NCI-H2196 (cell line): ENCODE measurements around the gene WFIKKN2.

Experiments used
- DNase-seq: peaks from one replicate; lab custom pipeline; 2025; ENCODE audit not compliant: unreplicated experiment; lab: John Stamatoyannopoulos, UW

The WFIKKN2 gene

DNA sequence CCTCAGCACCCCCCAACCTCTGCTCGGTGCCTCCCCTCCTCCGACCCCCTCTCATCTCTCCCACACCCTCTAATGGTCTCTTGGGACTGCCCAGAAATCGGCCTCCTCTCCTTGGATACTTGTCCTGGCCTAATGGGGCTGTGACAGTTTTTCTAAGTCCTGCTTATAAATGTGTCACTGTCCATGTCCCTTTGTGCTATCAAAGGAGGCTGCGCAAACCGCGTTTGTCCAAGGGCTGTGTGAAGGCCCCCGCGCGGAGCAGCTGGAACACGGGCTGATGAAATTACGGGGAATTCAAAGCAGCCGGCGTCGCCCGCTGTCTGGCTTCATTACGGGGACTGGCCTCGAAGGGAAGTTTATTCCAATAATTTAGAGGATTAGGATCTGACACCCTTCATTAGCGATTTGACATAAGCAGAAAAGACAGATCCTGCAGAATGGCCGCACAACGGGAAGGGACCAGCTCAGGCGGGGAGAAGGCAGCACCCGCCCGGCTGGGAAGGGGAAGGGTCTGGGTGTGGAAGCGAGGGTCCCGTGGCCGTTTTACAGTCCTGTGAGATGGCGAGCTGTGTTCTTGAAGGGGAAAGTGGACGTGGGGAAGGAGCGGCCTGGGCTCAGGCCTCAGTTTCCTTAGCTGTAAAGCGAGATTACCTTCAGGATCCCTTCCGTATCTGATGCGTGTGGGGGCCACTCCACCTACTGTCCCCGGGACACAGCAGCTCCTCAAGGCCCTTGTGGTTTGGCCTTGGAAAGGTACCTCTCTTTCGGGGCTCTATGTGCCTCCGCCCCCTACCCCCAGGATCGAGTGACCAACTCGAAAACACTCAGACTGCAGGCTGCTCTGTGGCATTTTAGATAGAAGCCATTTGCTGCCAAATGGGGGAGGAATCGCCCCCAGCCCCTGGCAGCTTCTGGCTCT is 1.6 kb upstream of the WFIKKN2 start:
- no peak for DNase-seq

DNA sequence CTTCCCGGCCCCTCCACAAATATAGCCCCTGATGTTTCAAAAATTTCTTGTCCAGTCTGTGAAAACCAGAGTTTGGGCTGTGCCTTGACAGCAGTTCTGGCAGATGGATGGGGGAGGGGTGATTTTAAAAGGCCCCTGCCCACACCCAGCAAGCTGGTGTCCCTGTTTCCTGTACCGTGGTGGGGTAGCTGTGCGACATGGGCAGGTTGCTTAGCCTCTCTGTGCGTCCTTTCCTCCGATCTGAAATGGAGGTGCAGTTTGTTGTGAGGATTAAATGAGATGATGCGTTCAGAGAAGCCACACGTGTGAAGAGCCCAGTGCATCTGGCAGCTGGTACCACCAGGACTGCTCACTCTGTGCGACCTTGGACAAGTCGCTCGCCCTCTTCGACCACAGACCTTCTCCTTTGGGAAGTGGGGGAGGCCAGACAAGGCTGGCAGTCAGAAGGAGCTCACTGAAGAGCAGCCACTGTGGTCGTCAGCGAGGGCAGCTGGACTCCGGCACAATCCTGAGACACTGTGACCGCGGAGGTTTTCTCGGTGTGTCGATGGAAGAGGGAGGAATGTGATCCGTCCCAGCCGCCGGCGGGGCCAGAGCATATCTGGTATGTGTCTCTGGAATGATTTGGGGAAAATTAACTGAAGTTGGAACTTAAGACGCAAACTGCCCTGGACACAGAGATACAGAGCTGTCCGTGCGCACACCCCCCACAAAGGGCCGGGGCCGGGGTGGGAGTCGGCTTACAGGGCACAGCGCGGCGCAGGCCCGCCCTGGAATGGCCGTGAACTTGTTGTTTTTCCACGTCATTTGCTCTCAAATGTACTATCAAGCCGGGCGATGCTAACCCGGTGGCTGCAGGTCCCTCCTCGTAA is 721 bp upstream of the WFIKKN2 start:
- DNase-seq, result no peak

DNA sequence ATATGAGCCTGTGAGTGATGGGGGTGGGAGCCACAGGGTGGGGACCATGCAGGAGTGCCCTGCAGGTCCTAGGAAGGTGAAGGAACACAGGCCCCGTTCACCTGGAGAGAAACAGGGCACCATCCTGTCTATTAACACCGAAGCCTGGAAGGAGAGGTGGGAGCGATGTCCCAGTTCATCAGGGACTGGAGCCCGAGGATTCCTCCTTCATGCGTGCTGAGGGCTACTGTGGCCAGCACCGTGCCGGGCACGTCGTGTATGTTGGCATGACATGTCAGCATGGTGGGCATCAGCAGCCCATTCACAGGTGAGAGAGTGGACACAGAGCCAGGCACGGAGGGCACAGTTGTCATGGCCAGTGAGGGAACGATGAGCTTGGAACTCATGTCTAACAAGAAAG is 1.4 kb downstream of the WFIKKN2 start:
- DNase-seq, result no peak

DNA sequence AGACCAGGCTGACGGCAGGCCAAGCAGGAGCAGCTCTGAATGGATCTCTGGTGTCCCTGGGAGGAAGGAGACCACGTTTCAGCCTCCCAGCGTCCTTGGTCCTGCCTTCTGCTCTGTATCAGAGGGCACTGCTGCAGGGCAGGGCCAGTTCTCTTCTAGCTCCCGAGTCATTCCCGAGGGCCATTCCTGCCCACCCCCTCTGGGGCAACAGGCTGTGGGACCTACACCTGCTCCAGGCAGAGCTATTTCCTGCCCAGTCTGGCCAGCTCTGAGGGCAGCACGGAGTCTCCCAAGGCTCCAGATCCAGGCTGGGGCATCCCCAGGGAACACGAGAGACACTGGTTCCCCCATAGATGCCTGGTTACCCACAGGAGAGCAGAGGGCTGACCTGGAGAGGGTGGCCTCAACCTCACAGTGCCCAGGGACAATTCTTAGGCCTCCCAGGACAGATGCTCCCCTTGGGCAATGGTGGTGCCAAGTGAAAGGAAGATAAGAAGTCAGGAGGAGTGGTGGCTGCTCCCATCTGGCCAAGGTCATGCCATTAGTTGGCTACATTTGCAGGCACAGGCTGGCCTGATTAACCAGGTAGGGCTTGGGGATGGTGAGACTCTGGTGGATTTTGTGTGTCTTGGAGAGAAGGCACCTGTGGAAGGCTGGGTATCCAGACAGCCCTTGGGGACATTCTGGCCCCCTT is 2.0 kb downstream of the WFIKKN2 start:
- DNase-seq, result no peak

DNA sequence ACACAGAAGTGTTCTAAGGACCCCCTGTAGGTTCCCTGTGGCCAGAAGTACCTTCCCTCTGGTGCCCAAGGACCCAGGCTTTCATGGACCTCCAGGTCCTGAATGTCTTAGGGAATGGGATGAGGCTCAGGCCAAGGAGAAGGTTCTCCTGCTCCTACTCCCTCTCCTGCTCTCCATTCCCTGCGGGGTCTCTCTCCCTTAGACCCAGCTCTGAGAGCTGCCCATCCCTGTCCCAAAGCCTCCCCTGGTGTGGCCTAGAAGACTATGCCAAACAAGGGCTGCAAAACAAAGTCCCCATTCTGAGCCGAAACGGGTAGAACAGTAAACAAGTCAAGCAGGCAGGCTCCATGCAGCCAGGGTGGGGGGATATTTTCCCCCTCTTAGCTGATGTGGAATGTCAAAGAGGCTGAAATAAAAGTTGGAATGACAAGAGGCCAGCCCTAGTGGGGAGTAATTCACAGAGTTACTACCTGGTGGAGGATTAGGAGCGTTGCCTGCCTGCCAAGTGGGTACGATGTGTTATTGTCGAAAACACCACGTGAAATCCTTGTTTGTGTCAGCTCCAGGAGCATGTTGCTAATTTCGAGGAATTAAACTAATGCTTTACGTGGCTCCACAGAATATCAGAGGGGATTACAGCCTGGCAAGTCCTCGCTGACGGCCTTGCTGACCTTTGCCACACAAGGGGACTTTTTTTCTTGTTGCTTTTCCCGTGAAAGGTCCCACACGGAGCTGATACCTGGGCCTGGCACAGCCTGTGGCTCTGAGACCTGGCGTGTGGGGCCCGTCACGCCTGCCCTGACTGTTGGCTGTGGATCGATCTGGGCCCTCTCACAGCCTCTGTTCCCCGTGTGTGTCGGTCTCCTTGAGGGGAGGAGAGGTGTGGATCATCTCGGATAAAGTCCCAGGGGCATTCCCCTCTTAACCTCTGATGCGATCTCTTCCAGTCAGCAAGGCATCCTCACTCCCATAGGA is 2.9 kb downstream of the WFIKKN2 start:
- DNase-seq, result no peak

DNA sequence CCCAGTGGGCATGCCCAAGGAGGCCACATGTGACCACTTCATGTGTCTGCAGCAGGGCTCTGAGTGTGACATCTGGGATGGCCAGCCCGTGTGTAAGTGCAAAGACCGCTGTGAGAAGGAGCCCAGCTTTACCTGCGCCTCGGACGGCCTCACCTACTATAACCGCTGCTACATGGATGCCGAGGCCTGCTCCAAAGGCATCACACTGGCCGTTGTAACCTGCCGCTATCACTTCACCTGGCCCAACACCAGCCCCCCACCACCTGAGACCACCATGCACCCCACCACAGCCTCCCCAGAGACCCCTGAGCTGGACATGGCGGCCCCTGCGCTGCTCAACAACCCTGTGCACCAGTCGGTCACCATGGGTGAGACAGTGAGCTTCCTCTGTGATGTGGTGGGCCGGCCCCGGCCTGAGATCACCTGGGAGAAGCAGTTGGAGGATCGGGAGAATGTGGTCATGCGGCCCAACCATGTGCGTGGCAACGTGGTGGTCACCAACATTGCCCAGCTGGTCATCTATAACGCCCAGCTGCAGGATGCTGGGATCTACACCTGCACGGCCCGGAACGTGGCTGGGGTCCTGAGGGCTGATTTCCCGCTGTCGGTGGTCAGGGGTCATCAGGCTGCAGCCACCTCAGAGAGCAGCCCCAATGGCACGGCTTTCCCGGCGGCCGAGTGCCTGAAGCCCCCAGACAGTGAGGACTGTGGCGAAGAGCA is 4.4 kb downstream of the WFIKKN2 start:
- no peak for DNase-seq

DNA sequence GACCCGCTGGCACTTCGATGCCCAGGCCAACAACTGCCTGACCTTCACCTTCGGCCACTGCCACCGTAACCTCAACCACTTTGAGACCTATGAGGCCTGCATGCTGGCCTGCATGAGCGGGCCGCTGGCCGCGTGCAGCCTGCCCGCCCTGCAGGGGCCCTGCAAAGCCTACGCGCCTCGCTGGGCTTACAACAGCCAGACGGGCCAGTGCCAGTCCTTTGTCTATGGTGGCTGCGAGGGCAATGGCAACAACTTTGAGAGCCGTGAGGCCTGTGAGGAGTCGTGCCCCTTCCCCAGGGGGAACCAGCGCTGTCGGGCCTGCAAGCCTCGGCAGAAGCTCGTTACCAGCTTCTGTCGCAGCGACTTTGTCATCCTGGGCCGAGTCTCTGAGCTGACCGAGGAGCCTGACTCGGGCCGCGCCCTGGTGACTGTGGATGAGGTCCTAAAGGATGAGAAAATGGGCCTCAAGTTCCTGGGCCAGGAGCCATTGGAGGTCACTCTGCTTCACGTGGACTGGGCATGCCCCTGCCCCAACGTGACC is 5.0 kb downstream of the WFIKKN2 start:
- DNase-seq, result no peak

DNA sequence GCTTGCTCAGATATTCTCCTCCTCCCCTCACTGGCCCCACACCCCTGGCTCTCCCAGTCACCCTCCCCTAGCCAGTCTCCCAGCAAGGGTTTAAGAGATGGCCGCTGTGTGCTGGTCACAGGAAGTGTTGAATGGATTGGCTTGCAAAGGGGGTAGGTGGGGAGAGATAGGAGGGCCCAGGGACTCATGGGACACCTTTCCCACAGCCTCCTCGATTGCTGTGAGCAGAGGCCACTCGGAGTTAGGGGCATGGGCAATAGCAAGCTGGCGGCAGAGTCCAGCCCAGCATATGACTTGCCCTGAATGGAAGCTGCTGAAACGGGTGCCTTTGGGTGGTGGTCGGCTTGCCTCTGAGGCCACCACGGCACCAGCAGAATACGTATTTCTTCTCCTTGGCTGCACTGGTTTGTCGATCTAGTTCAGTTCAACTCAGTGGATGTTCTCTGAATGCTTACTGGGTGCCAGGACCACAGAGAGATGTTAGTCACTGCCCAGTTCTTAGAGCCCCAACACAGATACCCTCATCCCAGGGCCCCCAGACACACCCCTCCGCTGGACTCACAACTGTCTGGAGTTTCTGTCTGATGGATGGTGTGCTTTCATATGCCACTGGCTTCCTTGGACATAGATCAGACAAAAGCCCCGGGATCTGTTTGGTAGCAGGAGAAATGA is 6.0 kb downstream of the WFIKKN2 start:
- DNase-seq, result no peak

DNA sequence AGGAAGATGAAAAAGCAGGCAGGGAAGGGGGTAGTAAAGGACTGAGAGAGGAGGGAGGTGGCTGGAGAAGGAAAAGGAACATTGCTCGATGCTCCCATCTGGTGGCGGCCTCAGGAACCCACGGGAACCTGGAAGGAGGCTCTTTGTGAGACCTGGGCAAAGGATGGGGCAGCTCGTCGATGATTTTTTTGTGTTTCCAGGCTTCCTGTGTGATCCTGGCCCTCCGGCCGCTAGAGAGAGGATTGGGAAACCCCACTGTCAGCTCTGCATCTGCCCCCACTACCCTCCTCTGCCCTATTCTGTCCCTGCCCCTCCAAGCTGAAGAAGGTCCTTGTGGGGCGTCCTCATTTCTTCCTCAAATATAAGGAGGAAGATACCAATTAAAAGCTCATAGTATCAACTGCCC is 6.6 kb downstream of the WFIKKN2 start:
- DNase-seq, result peak; percentile 68

DNA sequence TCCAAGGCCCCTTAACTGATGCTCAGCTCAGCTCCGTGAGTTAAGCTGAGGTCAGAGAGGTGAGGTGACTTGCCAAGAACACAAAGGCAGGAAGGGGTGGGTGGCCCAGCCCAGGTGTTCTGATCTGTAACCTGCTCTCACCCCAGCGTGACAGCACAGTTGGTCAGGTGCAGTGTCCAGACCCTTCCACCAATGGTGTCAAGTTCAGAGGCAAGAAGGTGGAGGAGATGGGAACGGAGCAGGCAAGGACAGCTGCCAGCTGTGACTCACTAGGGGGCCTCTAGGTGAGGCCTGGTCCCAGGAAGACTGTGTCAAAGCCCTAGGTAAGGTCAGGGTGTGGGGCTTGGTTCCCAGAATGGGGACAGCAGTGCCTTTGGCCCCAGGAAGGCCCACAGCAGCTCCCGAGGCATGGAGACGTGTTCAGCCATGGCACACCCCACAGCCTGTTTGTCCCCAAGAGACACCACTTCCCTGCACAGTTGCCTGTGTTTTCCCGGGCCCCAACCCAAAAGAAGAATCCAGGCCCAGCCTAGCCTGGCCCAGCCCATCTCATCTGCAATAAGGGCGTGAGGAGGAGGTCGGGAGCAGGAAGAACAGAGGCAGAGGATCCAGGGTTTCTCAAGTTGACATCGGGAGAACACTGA is 7.2 kb downstream of the WFIKKN2 start:
- DNase-seq, result peak; percentile 27

DNA sequence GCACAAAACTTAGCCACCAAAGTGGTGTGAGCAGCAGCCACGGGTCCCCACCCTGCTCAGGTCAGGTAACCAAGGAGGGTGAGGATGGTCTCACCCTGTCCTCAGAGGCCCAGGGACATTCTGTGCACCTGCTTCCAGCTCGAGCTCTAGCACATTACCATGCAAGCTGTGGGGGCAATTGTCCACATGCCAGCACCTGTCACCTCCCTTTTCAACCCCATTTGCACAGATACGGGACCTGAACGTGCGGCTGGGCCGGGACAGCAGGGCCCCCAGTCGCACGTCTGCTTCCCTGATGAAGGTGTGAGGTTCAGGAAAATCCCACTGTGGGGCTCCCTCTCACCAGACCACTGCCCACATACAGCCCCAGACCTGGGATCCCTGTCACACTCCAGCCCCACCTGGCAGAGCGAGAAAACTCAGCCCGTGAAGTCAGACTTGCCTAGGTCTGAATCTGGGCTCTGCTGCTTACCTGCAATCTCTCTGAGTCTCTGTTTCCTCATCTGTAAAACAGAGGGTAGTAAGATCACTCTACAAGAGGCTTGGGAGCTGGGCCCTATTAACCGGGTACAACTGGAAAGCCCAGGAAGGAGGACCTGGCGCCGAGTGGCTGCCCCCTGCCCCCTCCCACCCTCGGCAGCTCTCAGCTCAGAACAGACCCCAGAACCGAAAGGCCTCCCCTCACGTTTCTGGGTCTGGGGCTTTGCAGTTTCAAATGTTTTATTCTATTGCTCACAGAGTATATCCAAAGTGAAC is 7.9 kb downstream of the WFIKKN2 start:
- DNase-seq, result no peak

DNA sequence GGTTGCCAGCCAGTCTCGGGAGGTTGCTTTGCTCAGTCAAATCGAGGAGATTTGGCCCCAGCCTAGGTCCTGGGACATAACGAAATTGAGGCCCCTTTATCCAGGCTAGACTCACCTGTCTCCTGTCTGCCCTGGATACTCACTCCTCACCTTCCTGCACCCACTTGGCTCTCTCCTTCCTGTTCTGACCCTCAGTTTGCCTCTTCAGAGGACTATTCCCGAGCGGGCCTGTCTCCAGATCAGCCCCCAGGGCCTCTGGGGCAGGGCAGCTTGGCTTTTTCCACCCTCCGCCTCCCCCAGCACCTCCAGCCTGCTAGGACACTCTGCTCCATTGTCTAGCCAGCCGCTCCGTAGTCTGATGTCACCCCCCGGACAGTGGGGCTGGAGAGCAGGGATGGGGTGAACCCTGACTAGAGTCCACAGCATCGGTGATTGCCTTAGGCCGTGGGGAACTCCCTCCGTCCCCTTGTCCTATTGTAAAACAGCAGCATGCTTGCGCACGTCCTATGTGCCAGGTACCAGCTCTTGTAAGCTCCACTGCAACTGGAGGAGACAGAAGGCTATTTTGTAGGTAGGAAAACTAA is 8.8 kb downstream of the WFIKKN2 start:
- DNase-seq, result no peak

DNA sequence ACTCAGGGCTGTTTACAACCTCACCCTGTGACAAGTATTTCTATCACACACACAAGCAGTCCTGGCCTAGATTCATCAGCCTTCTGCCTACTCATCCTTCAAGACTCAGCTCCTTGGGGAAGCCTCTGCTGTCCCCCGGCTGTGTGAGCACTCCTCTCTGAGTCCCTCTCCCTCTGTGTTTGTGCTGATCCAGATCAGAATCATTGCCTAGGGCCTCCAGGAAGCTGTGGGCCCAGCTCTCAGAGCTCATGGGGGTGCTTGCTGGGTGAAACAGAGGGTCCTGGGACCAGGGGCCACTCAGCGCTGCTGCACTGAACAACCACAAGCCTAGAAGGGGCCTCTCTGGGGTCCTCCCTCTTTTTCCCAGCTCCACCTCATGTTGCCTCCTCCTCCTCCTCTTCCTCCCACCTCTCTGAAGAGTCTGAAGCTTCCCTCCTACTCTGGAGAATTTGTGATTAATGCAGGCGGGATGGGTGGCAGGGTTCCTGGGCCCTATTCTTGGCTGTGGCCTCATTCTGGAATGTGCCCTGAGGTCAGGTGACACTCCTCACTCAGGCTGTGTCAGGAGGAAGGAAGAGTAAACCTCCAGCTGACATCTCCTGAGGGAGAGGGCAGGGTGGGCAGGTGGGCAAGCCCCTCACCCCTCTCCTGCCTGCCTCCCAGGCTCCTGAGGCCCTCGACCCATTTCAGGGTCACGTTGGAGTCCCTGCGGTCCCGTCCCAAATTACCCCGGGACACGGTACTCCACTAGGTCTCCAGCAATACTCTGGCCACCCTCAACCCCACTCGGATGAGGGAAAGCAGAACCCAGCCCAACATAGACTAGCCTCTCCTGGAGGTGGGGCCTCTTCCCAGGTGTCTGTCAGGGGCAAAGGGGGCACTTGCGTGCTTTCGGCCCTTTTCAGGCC is 10.1 kb downstream of the WFIKKN2 start:
- no peak for DNase-seq

DNA sequence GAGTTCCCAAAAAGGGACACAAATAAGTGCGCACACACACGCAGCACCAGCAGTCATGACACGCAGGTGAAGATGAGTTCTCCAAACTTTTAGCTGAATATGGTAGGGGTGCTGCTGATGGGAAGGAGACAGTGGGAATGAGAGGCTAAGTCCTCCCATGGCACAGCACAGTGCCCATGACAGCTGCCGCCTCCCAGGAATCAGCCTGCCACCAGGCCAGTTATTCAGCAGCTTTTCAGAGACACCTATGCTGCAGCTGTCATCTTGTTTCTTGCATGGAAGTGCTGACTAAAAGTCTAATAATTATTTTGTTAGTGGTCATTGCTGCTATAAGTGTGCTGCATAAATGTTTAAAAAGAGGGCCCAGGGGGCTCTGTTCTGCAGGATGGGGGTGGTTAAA is 12.2 kb downstream of the WFIKKN2 start:
- no peak for DNase-seq

DNA sequence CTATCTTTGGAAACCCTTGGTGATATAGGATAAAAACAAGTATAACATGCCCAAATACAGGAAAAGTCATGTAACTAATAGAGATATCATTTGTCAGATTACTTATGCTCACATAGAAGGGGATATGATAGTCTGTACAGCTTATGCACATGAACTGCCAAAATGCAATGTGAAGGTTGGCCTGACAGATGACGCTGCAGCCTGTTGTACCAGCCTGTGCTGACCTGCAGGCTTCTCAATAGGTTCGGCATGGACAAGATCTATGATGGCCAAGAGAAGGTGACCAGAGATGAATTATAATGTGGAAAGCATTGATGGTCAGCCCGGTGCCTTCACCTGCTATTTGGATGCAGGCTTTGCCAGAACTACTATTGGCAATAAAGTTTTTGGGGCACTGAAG is 12.7 kb downstream of the WFIKKN2 start:
- no peak for DNase-seq

DNA sequence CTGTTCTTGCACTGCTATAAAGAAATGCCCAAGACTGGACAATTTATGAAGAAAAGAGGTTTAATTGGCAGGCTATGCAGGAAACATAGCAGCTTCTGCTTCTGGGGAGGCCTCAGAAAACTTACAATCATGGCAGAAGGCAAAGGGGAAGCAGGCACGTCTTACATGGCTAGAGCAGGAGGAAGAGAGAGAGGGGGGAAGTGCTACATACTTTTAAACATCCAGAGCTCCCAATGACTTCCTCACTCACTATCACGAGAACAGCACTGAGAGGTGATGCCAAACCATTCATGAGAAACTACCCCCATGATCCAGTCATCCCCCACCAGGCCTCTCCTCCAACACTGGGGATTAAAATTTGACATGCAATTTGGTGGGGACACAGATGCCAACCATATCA is 13.3 kb downstream of the WFIKKN2 start:
- no peak for DNase-seq
